ENCODE data around the gene DLG2. TPM values are rescaled to one million over a fixed set of nuclear protein-coding genes. Genes with fewer than 3 reads are reported as not detected.

DLG2 gene
- total and polyA plus RNA-seq, 7 donors, result 0.60 to 25.8 (median 9.7) TPM; not detected in 1

- no peak for DNase-seq
- Histone ChIP-seq H3K9me3 (no peaks in the 10 kb centered on the region), H3K27ac (no peak overlapping the region), H3K4me1 (no peaks in the 10 kb centered on the region), H3K27me3 (no peaks in the 10 kb centered on the region), H3K36me3 (no peaks in the 10 kb centered on the region), H3K4me3 (no peak overlapping the region)
- no peak for TF ChIP-seq EP300 (IDR thresholded peaks at IDR 0.05)
- no peak for TF ChIP-seq POLR2AphosphoS5 (IDR thresholded peaks at IDR 0.05)
- TF ChIP-seq CTCF (IDR thresholded peaks at IDR 0.05), result no peak
- no peak for TF ChIP-seq POLR2A (IDR thresholded peaks at IDR 0.05)
- intact Hi-C loops (cut with DNase I), result no loop called here
Measured at GRCh38 chr11:83477772-83478171, 2149.4 kb downstream of the DLG2 start.

- H3K4me3 ChIP-seq, result no peak overlapping the region
- 74 to 80% methylated on average over 3 of the region's 3 CpGs for WGBS, 2 donors
- intact Hi-C loops (cut with DNase I), result no loop called here
- no peak for DNase-seq
- no peaks in the 10 kb centered on the region for H3K27me3 ChIP-seq
- H3K9me3 ChIP-seq, result no peaks in the 10 kb centered on the region
- no peak overlapping the region for H3K27ac ChIP-seq
- no peaks in the 10 kb centered on the region for H3K4me1 ChIP-seq
- no peaks in the 10 kb centered on the region for H3K36me3 ChIP-seq
- TF ChIP-seq POLR2AphosphoS5 (IDR thresholded peaks at IDR 0.05), result no peak
- no peak for TF ChIP-seq POLR2A (IDR thresholded peaks at IDR 0.05)
- no peak for TF ChIP-seq CTCF (IDR thresholded peaks at IDR 0.05)
- no peak for TF ChIP-seq EP300 (IDR thresholded peaks at IDR 0.05)
Measured at GRCh38 chr11:83475760-83476159, 2151.4 kb downstream of the DLG2 start.

DNA sequence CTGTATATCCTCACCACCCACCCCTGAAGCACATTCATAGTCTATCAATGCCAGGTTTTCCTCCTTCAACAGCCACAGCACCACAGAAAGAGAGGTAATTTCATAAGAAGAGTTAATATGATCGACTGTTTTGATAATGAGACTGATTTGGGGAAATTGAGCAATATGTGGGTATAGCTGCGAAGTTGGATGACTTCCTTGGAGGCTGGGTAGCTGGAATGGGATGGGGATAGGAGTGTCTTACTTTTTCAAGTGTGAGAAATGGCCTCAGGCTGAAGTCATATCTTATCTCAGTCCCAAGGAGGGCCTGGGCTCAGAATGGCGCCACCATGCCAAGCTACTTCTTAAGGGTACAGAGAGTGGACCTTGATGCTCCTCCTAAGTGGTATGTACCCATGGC lies 2153.4 kb downstream of the DLG2 start:
- Histone ChIP-seq H3K27ac (no peak overlapping the region), H3K27me3 (no peaks in the 10 kb centered on the region), H3K4me1 (no peaks in the 10 kb centered on the region), H3K4me3 (no peak overlapping the region), H3K9me3 (no peaks in the 10 kb centered on the region), H3K36me3 (no peaks in the 10 kb centered on the region)
- 78 to 88% methylated on average over 3 of the region's 3 CpGs for WGBS, 2 donors
- no peak for DNase-seq
- intact Hi-C loops (cut with DNase I), result no loop called here
- TF ChIP-seq EP300 (IDR thresholded peaks at IDR 0.05) (no peak), POLR2A (IDR thresholded peaks at IDR 0.05) (no peak), CTCF (IDR thresholded peaks at IDR 0.05) (no peak), POLR2AphosphoS5 (IDR thresholded peaks at IDR 0.05) (no peak)

DNA sequence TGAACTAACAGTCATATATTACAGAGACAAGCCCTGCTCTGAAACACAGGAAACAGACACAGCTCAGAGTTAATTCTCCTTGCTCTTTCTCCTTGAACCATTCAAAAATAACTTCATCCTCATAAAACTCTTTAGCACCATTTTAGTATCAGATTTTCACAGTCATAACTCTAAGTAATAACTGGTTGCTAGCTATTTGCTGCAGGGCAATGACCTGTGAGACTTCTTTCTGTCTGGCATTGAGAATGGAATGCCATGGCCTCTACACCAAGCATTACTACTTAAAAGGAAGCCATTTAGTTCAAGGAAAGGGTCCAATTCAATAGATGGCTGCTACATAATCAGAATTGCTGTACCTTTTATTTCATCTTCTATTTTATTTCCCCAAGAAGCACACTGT lies 2154.3 kb downstream of the DLG2 start:
- Histone ChIP-seq H3K4me3 (no peak overlapping the region), H3K9me3 (no peaks in the 10 kb centered on the region), H3K36me3 (no peaks in the 10 kb centered on the region), H3K27me3 (no peaks in the 10 kb centered on the region), H3K27ac (no peak overlapping the region), H3K4me1 (no peaks in the 10 kb centered on the region)
- no peak for DNase-seq
- intact Hi-C loops (cut with DNase I), result no loop called here
- no peak for TF ChIP-seq EP300 (IDR thresholded peaks at IDR 0.05)
- no peak for TF ChIP-seq CTCF (IDR thresholded peaks at IDR 0.05)
- no peak for TF ChIP-seq POLR2A (IDR thresholded peaks at IDR 0.05)
- no peak for TF ChIP-seq POLR2AphosphoS5 (IDR thresholded peaks at IDR 0.05)

Data from sigmoid colon (tissue), 7 donors.